ENCODE results near the gene UBE2J2.

DNA sequence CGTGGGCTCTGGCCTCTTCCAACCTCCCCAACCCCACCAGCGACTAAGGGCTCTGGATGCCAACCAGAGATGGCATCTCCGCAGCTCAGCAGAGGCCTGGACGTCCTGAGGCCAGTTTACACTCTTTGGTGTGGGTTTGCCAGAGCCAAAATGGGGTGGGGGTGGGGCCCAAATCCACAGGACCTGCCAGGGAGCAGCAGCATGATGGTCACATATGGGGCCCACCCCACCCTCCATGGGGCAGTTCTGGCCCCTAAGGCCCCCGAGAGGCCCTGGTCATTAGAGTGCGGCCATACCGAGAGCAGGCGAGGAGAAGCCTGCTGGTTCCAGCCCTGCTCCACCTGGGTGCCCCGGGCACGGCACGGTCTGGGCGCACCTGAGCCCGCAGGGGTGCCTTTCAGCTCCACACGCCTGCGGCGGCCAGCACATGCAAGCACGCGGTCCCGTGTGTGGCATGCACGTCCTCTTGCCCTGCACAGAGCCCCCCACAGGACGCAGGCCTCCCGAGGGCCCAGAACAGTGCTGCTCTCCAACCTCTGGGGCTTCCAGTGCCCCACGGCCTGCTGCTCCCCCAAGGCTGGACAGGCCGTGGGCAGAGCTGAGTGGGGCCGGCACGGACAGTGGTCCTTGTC, 31.9 kb downstream of the UBE2J2 start:
- no peak for TF ChIP-seq EP300 (IDR thresholded peaks at IDR 0.05)
- TF ChIP-seq, protein P1, sequence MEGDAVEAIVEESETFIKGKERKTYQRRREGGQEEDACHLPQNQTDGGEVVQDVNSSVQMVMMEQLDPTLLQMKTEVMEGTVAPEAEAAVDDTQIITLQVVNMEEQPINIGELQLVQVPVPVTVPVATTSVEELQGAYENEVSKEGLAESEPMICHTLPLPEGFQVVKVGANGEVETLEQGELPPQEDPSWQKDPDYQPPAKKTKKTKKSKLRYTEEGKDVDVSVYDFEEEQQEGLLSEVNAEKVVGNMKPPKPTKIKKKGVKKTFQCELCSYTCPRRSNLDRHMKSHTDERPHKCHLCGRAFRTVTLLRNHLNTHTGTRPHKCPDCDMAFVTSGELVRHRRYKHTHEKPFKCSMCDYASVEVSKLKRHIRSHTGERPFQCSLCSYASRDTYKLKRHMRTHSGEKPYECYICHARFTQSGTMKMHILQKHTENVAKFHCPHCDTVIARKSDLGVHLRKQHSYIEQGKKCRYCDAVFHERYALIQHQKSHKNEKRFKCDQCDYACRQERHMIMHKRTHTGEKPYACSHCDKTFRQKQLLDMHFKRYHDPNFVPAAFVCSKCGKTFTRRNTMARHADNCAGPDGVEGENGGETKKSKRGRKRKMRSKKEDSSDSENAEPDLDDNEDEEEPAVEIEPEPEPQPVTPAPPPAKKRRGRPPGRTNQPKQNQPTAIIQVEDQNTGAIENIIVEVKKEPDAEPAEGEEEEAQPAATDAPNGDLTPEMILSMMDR (IDR thresholded peaks at IDR 0.05), result no peak

Measured in suprapubic skin (tissue), 3 donors.